Ovary (tissue), 9 donors: Measurements from ENCODE around the gene FBXO7. TPM values are rescaled to one million over a fixed set of nuclear protein-coding genes. Genes with fewer than 3 reads are reported as not detected.
A peak's percentile ranks its signal among the peaks of the same experiment; 100 is the strongest.

Experiments
- DNase-seq, 5 donors: peaks; one replicate each; pipeline ENCODE4 v3.0.0-alpha.2; 2019 to 2020
- H3K27ac ChIP-seq, 2 donors: fragments of 200-600 bp; one replicate each; pipeline versions ENCODE4 v1.5.1 to v1.8.0; 2019 to 2022
- H3K27me3 ChIP-seq: fragments of 200-600 bp; one replicate; pipeline ENCODE4 v1.8.0; 2022
- H3K36me3 ChIP-seq: fragments of 200-600 bp; sonication (generic); one replicate; pipeline ENCODE4 v1.5.1; 2019
- H3K4me1 ChIP-seq: one replicate; pipeline ENCODE4 v1.8.1; 2013; ENCODE audit warnings: mild to moderate bottlenecking, moderate library complexity; ENCODE audit not compliant: insufficient read depth
- H3K4me3 ChIP-seq: fragments of 200-600 bp; sonication (generic); one replicate; pipeline ENCODE4 v1.5.1; 2017
- H3K9me3 ChIP-seq, 2 donors: fragments of 200-600 bp in 1 of 2; sonication (generic) in 1 of 2; one replicate each; pipeline versions ENCODE4 v1.5.1 to v1.8.1; 2013 to 2019; ENCODE audit warnings: mild to moderate bottlenecking in 1 of 2, moderate library complexity in 1 of 2
- EP300 ChIP-seq: sonication (generic); formaldehyde crosslinking; IDR thresholded peaks from one replicate; pipeline ENCODE4 v1.6.1; 2017; ENCODE audit warnings: antibody characterized with exemption
- POLR2A ChIP-seq: fragments of 450-650 bp; IDR thresholded peaks from one replicate; pipeline ENCODE4 v1.6.1; 2017; ENCODE audit warnings: antibody characterized with exemption, mild to moderate bottlenecking, moderate library complexity
- WGBS, 3 donors: extraction: QIAGEN DNeasy Blood & Tissue Kit in 1 of 3; methylation state at CpG; one replicate each; pipeline versions ENCODE4 v1.1.5 to v1.1.7; 2013 to 2017; 5-methylcytosine and 5-hydroxymethylcytosine counted together
- intact Hi-C, 4 donors: fragments of 100-400 bp; cut with DNase I; formaldehyde crosslinking; loops; one replicate each; pipeline versions ENCODE4 v1.11.0 to v1.15.1; 2022 to 2023
- polyA plus RNA-seq, 2 donors: library from polyadenylated mRNA; stranded (reverse); fragments of 200-250 nt in 1 of 2; fragments of 350-450 nt in 1 of 2; fragmentation: Illumina TruSeq in 1 of 2; extraction: RNeasy Lipid Tissue Mini Kit (QIAGEN cat#74804) in 1 of 2; gene quantifications; one replicate each; pipeline ENCODE4 v1.2.3, GENCODE V29; 2013 to 2014
- total RNA-seq, 7 donors: library from RNA; depleted of rRNA in 2 of 7; stranded (reverse); fragments of >200 nt in 2 of 7; fragmentation: NEBNext Ultra II Directional in 3 of 7; extraction: Animal tissue kit (Norgen Biotek cat#: 25700) in 3 of 7; gene quantifications; one replicate each; pipeline versions ENCODE4 v1.1.0 to v1.2.4, GENCODE V29; 2016 to 2023
- TF ChIP-seq, protein P1 (sequence below), 3 donors: fragments of 450-650 bp in 2 of 3; fragments of 200-600 bp in 1 of 3; IDR thresholded peaks; one replicate each; pipeline versions ENCODE4 v1.5.1 to v1.8.0; 2016 to 2022; ENCODE audit warnings: antibody characterized with exemption in 3 of 3, mild to moderate bottlenecking in 1 of 3
- donor health status: DM: no; HTN: no; CAD: no; lungs with moderate emphysema.
- donor health status: DM: no; HTN: no; CAD: no.
- donor health status: Bipolar disorder and iron deficiency.
- donor health status: DM: yes; HTN: yes; CAD: no.
- donor health status: DM: no; HTN: no; CAD: no.
- donor health status: DM: yes; HTN: yes; CAD: no.

Gene FBXO7
- total and polyA plus RNA-seq, 9 donors, result 69.7 to 151 (median 85.6) TPM

DNA sequence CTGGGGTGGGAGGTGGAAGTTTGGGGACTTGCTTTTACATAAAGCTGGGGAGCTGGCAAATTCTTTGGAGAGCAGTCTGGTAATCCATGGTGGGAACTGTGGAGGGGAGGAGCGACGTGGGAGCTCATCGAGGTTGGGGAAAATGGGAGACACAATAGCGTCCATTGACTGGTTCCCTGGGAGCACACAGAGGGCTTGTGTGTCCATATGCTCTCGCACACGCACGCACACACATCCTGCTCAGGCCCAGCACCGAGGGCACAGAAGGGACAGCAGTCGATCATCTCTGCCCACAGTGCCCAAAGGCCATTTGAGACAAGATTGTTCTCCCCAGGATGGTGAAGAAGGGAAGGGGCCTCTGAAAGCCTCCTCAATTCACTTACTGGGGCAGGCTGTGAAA, 53.7 kb downstream of the FBXO7 start:
- TF ChIP-seq, protein P1, sequence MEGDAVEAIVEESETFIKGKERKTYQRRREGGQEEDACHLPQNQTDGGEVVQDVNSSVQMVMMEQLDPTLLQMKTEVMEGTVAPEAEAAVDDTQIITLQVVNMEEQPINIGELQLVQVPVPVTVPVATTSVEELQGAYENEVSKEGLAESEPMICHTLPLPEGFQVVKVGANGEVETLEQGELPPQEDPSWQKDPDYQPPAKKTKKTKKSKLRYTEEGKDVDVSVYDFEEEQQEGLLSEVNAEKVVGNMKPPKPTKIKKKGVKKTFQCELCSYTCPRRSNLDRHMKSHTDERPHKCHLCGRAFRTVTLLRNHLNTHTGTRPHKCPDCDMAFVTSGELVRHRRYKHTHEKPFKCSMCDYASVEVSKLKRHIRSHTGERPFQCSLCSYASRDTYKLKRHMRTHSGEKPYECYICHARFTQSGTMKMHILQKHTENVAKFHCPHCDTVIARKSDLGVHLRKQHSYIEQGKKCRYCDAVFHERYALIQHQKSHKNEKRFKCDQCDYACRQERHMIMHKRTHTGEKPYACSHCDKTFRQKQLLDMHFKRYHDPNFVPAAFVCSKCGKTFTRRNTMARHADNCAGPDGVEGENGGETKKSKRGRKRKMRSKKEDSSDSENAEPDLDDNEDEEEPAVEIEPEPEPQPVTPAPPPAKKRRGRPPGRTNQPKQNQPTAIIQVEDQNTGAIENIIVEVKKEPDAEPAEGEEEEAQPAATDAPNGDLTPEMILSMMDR (IDR thresholded peaks at IDR 0.05), result no peak
- TF ChIP-seq POLR2A (no peak), EP300 (no peak)
- DNase-seq, result peak in 1 of 5 donors; percentile 32
- H3K4me3 ChIP-seq, result no peak overlapping the region
- no peaks in the 10 kb centered on the region for H3K9me3 ChIP-seq
- intact Hi-C loops, result loop anchor here (2.0 to 5.0 kb wide), 6 partner anchors 269 to 556 kb away; partner anchors contain the start of gene TIMP3 (in 1 of the 4)
- WGBS, 3 donors, result 86 to 89% (median 87%) methylated on average over 9 of the region's 9 CpGs
- H3K27ac ChIP-seq, result peak overlapping the region in 1 of 2 donors; percentile 73
- H3K27me3 ChIP-seq, result no peaks in the 10 kb centered on the region
- H3K4me1 ChIP-seq, result peaks cover 22% of the 10 kb centered on the region
- H3K36me3 ChIP-seq, result no peaks in the 10 kb centered on the region

- TF ChIP-seq EP300, result no peak
- TF ChIP-seq POLR2A, result peak; percentile 53
- TF ChIP-seq, protein P1 (IDR thresholded peaks at IDR 0.05), result peak; percentile 86 to 95 (median 95)
- peaks cover 22% of the 10 kb centered on the region for H3K4me1 ChIP-seq
- 35 to 36% (median 36%) methylated on average over 29 of the region's 29 CpGs for WGBS, 3 donors
- no peaks in the 10 kb centered on the region for H3K36me3 ChIP-seq
- intact Hi-C loops, result loop anchor here (2.0 to 5.0 kb wide), 6 partner anchors 268 to 557 kb away; partner anchors contain the start of gene TIMP3 (in 1 of the 4)
- no peaks in the 10 kb centered on the region for H3K9me3 ChIP-seq
- H3K4me3 ChIP-seq, result no peak overlapping the region
- H3K27ac ChIP-seq, result peak overlapping the region in 1 of 2 donors; percentile 73
- H3K27me3 ChIP-seq, result no peaks in the 10 kb centered on the region
- peak; percentile 87 to 93 (median 88) for DNase-seq
Observed at GRCh38 chr22:32528984-32529982, 54.7 kb downstream of the FBXO7 start.

DNA sequence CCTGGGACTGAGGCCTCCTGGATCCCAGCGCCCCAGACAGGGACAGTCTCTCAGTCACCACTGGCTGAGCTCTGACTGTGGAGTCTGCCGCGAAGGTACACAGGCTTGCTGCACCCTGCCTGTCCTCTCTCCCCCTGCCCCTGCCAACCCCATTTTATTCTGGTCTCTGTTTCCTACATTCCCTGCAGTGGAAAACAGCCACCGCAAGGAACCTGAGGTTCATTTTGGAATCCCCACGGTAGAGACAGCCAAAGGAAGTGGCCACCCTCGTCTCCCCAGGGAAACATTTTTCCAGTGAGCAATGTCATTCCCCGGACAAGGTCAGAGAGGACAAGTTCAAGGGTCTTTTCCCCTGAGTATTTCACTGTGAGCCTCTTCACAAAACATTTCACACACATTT, 56.6 kb downstream of the FBXO7 start:
- 50 to 61% (median 53%) methylated on average over 7 of the region's 7 CpGs for WGBS, 3 donors
- TF ChIP-seq EP300 (no peak), POLR2A (no peak)
- TF ChIP-seq, protein P1 (IDR thresholded peaks at IDR 0.05), result no peak
- no peak overlapping the region for H3K4me3 ChIP-seq
- peak overlapping the region; percentile 21 to 32 for H3K27ac ChIP-seq
- intact Hi-C loops, result loop anchor here (5.0 to 10.0 kb wide), 4 partner anchors 94 to 274 kb away; partner anchors contain the start of gene TIMP3 (in 2 of the 4)
- no peaks in the 10 kb centered on the region for H3K36me3 ChIP-seq
- H3K4me1 ChIP-seq, result peaks cover 22% of the 10 kb centered on the region
- peak in 1 of 5 donors; percentile 35 for DNase-seq
- no peaks in the 10 kb centered on the region for H3K27me3 ChIP-seq
- no peaks in the 10 kb centered on the region for H3K9me3 ChIP-seq

DNA sequence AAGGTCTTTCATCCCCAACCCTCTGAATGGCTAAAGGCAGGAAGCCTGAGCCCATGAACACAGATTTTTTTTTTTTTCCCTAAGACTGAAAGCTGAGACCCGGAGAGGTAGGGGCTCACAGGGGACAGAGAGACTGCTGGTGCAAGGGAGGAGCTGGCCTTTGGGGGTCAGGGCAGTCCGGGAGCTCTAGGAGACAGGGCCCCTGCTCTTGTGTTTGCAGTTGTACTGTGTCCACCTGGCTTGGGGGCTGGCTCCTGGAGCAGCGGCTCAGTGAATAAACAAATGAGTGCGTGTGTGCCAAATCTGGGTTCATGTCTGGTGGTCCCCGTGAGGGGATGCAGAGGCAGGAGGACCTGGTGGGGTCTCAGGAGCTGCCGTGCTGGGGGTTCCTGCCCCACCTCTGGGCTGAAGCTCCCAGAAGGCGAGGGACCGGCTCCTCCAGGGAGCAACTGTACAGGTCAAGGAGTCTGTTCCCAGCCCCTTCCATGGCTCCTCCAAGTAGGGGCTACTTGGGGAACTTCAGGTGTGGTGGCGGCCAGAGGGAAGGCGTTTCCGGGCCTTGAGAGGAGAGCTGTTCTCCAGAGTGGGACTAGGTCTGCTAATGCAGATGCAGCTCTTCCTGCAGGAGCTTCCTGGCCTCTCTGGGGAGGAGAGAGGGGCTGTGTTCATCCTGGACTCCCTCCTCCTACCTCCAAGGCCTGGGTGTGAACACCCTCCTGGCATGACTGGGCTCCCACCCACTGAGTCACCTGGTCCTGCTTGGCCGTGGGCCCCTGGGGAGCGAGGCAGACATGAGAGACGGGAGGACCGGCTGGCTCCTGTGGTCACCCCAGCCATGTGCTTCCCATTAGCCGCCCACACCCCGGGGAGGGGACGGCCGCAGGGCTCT, 57.6 kb downstream of the FBXO7 start:
- H3K4me1 ChIP-seq, result peaks cover 22% of the 10 kb centered on the region
- TF ChIP-seq POLR2A (no peak), EP300 (no peak)
- TF ChIP-seq, protein P1 (IDR thresholded peaks at IDR 0.05), result no peak
- DNase-seq, result peak in 3 of 5 donors; percentile 42 to 75 (median 69)
- no peaks in the 10 kb centered on the region for H3K9me3 ChIP-seq
- H3K27ac ChIP-seq, result peak overlapping the region; percentile 1 to 53
- no peak overlapping the region for H3K4me3 ChIP-seq
- H3K27me3 ChIP-seq, result no peaks in the 10 kb centered on the region
- H3K36me3 ChIP-seq, result no peaks in the 10 kb centered on the region
- intact Hi-C loops, result loop anchor here (5.0 to 10.0 kb wide), 4 partner anchors 93 to 273 kb away; partner anchors contain the start of gene TIMP3 (in 2 of the 4)
- WGBS, 3 donors, result 35 to 40% (median 38%) methylated on average over 19 of the region's 19 CpGs
